GM19467 (cell line): Measurements from ENCODE around the gene LRP1-AS.

Experiments
- ATAC-seq: cut with Tn5 transposase; IDR thresholded peaks from one replicate; pipeline ENCODE4 v1.9.1; 2021; ENCODE audit warnings: mild to moderate bottlenecking, moderate library complexity; ENCODE audit not compliant: unreplicated experiment

Gene LRP1-AS

GRCh38 chr12:57180321-57180989, 33.0 kb upstream of the LRP1-AS start:
- no peak for ATAC-seq

GRCh38 chr12:57179331-57180086, 32.1 kb upstream of the LRP1-AS start:
- no peak for ATAC-seq

- no peak for ATAC-seq
Measured at GRCh38 chr12:57178213-57178612, 30.8 kb upstream of the LRP1-AS start.

- ATAC-seq, result no peak
Measured at GRCh38 chr12:57177354-57177753, 29.9 kb upstream of the LRP1-AS start.

- ATAC-seq, result no peak
Measured at GRCh38 chr12:57176846-57177245, 29.4 kb upstream of the LRP1-AS start.

- no peak for ATAC-seq
Measured at GRCh38 chr12:57176139-57176477, 28.7 kb upstream of the LRP1-AS start.

GRCh38 chr12:57175428-57176138, 28.2 kb upstream of the LRP1-AS start:
- no peak for ATAC-seq

- ATAC-seq, result no peak
Measured at GRCh38 chr12:57173683-57174082, 26.3 kb upstream of the LRP1-AS start.

GRCh38 chr12:57173089-57173488, 25.7 kb upstream of the LRP1-AS start:
- no peak for ATAC-seq

- no peak for ATAC-seq
Measured at GRCh38 chr12:57171668-57172067, 24.2 kb upstream of the LRP1-AS start.

GRCh38 chr12:57170927-57171326, 23.5 kb upstream of the LRP1-AS start:
- no peak for ATAC-seq

- no peak for ATAC-seq
Measured at GRCh38 chr12:57170408-57170807, 23.0 kb upstream of the LRP1-AS start.

GRCh38 chr12:57169969-57170368, 22.6 kb upstream of the LRP1-AS start:
- ATAC-seq, result no peak

- ATAC-seq, result no peak
Measured at GRCh38 chr12:57169046-57169795, 21.8 kb upstream of the LRP1-AS start.

GRCh38 chr12:57168058-57168457, 20.6 kb upstream of the LRP1-AS start:
- ATAC-seq, result no peak

- no peak for ATAC-seq
Measured at GRCh38 chr12:57166971-57167371, 19.6 kb upstream of the LRP1-AS start.

GRCh38 chr12:57165741-57166140, 18.3 kb upstream of the LRP1-AS start:
- no peak for ATAC-seq

- ATAC-seq, result no peak
Measured at GRCh38 chr12:57164966-57165625, 17.7 kb upstream of the LRP1-AS start.

GRCh38 chr12:57164454-57164853, 17.0 kb upstream of the LRP1-AS start:
- no peak for ATAC-seq

- no peak for ATAC-seq
Measured at GRCh38 chr12:57162553-57163125, 15.2 kb upstream of the LRP1-AS start.
